ENCODE measurements around the gene FMN2. TPM values are rescaled to one million over a fixed set of nuclear protein-coding genes. Genes with fewer than 3 reads are reported as not detected.

The FMN2 gene
- total RNA-seq, 1 donor, result 34.5 TPM

DNA sequence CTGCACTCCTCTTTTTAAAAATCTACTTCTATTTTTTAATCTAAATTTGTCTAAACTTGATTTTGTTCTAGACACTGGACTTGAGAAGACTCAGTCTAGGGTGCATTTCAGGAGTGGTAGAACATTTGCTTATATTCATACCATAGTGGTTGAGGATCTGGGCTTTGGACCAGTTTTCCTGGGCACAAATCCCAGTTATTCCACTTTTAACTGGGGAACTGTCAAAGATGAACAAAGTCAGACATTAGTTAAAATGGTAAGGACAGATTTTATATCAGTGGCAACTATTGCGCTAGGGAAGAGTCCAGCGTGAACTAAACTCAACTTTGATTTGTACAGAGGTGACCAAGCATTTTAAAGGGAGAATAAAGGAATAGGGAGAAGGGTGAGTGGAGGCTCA is 102.4 kb downstream of the FMN2 start:
- peak; percentile 95 for DNase-seq (ENCODE audit: low read depth)
- TF ChIP-seq CTCF (IDR thresholded peaks at IDR 0.05; ENCODE audit: insufficient read depth, low read length), result no peak
- H3K4me3 ChIP-seq (ENCODE audit: low read depth, low read length), result no peak overlapping the region

DNA sequence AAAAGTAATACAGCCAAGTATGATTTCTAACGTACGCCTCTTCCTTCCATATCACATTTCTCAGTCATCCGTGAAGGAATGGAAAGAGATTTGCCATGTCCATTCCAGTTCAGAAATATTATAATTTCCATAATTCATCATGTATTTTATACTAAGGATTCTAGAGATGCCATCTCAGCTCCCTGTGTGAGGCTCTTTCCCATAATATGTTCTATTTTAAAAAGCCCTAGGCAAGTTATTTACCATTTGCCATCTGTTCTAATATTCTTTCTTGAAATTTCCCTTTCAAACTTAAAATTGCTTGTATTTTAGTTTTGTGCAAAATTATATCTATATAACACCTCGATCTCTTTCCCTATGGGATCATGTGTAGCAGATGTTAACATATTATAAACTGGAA is 106.7 kb downstream of the FMN2 start:
- no peak for DNase-seq (ENCODE audit: low read depth)
- no peak overlapping the region for H3K4me3 ChIP-seq (ENCODE audit: low read depth, low read length)
- TF ChIP-seq CTCF (IDR thresholded peaks at IDR 0.05; ENCODE audit: insufficient read depth, low read length), result no peak

DNA sequence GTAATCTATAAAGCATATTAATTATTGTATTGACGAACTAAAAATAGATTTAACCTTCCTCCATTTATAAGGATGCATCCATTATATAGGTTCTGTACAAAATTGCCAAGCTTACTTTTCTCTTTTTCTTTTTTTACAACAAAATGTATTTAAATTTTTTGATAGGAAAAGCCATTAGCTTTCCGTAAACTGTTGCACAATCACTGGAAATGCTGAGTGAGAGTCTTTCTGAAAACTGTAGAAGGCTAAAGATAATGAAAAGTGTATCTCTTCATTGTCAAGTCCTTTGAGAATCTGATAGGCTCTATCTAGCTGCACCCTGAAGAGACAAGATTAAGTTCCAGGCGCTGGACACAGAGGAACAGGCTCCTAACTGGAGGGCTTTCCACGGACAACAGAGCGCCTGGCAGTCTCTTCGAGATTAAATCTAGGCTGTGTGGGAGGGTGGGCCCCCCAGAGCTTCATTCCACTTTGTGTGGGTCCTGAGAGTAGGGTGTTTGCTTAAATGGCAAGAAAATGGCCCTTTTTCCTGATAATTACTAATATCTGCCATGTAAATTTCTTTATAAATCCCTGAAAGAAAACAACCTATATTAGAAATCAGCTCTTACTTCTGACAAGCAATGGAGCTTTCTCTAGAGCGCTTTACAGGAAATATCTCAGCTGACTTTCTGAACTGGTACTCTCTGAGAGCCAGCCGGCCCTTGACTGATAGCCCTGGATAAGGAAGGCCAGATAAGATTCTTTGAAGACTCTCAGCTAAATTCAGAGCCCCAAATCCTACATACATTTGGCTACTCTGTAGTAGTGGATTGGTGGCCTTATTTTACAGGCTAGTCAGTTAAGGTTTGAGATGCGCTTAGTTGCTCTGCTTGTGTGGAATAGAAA is 108.3 kb downstream of the FMN2 start:
- no peak overlapping the region for H3K4me3 ChIP-seq (ENCODE audit: low read depth, low read length)
- TF ChIP-seq CTCF (IDR thresholded peaks at IDR 0.05; ENCODE audit: insufficient read depth, low read length), result no peak
- DNase-seq (ENCODE audit: low read depth), result peak; percentile 23

- no peak for DNase-seq (ENCODE audit: low read depth)
- no peak overlapping the region for H3K4me3 ChIP-seq (ENCODE audit: low read depth, low read length)
- no peak for TF ChIP-seq CTCF (IDR thresholded peaks at IDR 0.05; ENCODE audit: insufficient read depth, low read length)
Measured at GRCh38 chr1:240201931-240202330, 110.2 kb downstream of the FMN2 start.

DNA sequence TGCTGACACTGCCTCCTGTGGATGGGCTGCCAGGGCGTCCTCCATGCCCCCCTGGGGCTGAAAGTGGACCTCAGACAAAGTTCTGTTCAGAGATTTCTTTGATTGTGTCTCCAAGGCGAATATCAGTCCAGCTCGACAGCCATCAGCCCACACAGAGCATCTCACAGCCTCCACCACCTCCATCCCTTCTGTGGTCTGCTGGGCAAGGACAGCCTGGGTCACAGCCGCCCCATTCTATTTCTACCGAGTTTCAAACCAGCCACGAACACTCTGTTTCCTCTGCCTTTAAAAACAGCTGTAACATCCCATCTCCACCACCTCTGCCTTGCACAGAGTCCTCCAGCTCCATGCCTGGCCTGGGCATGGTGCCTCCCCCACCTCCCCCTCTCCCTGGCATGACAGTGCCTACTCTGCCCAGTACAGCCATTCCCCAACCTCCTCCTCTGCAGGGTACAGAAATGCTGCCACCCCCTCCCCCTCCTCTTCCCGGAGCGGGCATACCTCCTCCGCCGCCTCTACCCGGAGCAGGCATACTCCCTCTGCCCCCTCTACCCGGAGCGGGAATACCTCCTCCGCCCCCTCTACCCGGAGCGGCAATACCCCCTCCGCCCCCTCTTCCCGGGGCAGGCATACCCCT is 115.5 kb downstream of the FMN2 start:
- H3K4me3 ChIP-seq (ENCODE audit: low read depth, low read length), result no peak overlapping the region
- DNase-seq (ENCODE audit: low read depth), result no peak
- no peak for TF ChIP-seq CTCF (IDR thresholded peaks at IDR 0.05; ENCODE audit: insufficient read depth, low read length)

DNA sequence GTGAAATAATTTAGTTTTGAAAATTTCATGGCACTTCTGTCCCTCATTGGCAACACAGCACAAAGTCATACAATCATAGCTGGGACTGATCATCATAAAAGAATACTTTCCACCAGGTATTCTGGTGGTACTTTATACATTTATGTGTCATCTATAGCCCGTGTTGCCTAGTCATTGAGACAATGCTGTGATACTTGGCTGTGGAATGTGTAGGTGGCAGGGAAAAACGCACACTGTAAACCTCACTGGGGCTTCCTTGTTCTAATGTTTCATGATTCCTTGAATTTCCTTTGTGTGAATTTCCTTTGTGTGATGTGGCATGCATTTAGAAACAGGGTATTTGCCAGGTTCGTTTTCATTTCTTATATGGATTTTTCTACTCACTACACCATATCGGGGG is 118.3 kb downstream of the FMN2 start:
- DNase-seq (ENCODE audit: low read depth), result no peak

More for the DNA sequence above, 118.3 kb downstream of the FMN2 start:
- no peak overlapping the region for H3K4me3 ChIP-seq (ENCODE audit: low read depth, low read length)
- no peak for TF ChIP-seq CTCF (IDR thresholded peaks at IDR 0.05; ENCODE audit: insufficient read depth, low read length)
